Astrocyte (in vitro differentiated cells and primary cell): ENCODE results near the gene FGGY.

Experiments
- EZH2 ChIP-seq: IDR thresholded peaks from 2 replicates; pipeline ENCODE4 v1.6.1; 2012; ENCODE audit warnings: mild to moderate bottlenecking, low read length, inconsistent platforms; ENCODE audit not compliant: insufficient read depth
- TF ChIP-seq, protein P1 (sequence below): IDR thresholded peaks from 2 replicates; pipeline ENCODE4 v1.5.1; 2011; ENCODE audit warnings: low read depth, mild to moderate bottlenecking, inconsistent platforms, low read length, moderate library complexity; ENCODE audit not compliant: insufficient read depth

DNA sequence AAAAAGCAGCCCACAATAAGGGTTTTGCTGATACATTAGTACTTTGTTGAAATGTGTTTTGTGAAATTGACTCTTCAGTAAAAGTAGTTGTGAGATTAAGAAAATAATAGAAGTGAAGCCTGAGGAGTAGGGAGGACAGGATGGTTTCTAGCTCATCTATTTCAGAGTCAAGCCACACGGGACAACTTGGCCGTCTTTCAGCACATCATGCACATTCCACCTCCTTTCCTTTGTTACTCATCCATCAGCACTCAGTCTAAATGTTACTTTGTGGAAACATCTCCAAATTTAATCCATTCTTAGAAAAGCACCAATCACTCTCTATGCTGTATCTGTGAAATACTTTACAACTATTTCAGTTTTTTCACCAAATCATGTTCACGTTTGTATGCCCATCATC lies 223.3 kb downstream of the FGGY start:
- TF ChIP-seq, protein P1, sequence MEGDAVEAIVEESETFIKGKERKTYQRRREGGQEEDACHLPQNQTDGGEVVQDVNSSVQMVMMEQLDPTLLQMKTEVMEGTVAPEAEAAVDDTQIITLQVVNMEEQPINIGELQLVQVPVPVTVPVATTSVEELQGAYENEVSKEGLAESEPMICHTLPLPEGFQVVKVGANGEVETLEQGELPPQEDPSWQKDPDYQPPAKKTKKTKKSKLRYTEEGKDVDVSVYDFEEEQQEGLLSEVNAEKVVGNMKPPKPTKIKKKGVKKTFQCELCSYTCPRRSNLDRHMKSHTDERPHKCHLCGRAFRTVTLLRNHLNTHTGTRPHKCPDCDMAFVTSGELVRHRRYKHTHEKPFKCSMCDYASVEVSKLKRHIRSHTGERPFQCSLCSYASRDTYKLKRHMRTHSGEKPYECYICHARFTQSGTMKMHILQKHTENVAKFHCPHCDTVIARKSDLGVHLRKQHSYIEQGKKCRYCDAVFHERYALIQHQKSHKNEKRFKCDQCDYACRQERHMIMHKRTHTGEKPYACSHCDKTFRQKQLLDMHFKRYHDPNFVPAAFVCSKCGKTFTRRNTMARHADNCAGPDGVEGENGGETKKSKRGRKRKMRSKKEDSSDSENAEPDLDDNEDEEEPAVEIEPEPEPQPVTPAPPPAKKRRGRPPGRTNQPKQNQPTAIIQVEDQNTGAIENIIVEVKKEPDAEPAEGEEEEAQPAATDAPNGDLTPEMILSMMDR = no peak
- no peak for TF ChIP-seq EZH2
